Activated CD8-positive, alpha-beta memory T cell treated with anti-CD3 and anti-CD28 coated beads, Interleukin-2, amount 50 U/mL, for 1 hour (primary cell): ENCODE measurements around the gene PTPRS.
"Not testable (repeated sequence)": the region's sequence is repeated elsewhere in the genome, so short reads cannot be mapped to it uniquely, and the experiment has no call there.

Experiments used
- DNase-seq: peaks from one replicate; pipeline ENCODE4 v3.0.0-alpha.2; 2020; ENCODE audit errors: extremely low read depth

Gene PTPRS

DNA sequence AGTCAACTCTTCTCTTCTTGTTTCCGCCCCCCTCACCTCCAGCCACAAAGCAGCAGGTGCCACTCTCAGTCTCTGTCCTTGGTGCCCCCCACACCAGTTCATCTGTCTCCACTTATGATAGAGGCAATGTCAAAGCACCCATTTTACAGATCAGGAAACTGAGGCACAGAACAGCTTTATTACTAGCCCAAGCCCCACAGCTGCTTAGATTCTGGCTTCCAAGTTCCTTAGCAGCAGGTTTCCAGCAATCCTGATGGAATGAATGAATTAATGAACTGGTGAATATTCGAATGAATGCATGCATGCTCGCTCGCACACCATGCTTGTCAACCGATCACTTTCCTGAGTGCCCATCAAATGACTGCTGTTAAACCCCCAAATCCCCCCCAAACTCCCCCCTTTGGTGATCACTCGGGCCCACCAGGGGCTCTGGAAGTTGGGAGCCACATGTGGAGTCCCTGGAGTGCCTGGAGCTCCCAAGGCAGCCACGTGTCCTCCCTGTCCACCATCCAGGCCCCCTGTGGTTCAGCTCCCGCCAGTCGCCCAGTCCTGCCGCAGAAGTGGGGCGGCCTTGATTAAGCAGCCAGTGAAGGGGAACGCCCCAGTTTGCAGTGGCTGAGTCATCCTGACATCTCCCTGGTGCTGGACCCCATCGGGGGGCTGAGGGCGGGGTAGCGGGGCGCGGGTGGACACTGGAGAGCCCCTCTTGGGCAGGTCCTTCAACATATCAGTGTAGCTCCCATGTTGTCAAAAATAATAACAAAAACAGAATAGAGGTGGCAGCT, 6.8 kb downstream of the PTPRS start:
- DNase-seq: no peak

DNA sequence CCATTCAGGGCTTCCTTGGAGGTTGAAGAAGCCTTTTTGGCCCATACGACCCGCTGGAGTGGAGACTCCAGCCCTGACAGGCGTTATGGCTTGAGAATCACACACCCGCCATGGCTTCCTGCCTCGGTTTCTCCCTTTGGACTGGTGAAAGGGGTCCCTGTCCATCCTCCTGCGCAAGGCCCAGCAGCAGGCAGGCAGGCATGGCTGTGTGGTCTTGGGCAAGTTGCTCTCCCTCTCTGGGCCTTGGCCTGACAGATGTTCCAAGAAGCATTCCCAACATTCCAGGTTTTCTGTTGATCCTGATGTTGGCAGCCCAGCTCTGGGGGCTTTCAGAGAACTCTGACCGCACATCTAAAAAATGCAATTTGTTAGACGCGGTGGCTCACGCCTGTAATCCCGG, 8.1 kb downstream of the PTPRS start:
- DNase-seq: no peak

DNA sequence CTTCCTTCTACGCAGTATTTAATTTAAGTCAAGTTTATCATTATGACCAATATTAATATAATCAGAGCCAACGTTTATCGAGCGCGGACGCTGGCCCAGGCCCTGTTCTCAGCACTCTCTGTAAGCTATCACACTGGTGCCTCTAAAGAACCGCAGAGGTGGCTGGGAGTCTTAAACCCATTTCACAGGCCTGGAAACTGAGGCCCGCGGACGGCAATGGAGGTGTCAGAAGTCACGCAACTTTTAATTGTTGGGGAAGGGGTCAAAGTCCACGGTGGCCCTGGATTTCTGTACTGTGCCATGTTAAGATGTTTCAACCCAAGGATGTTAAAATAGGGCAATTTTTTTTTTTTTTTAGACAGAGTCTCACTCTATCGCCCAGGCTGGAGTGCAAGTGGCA, 8.8 kb downstream of the PTPRS start:
- no peak for DNase-seq

DNA sequence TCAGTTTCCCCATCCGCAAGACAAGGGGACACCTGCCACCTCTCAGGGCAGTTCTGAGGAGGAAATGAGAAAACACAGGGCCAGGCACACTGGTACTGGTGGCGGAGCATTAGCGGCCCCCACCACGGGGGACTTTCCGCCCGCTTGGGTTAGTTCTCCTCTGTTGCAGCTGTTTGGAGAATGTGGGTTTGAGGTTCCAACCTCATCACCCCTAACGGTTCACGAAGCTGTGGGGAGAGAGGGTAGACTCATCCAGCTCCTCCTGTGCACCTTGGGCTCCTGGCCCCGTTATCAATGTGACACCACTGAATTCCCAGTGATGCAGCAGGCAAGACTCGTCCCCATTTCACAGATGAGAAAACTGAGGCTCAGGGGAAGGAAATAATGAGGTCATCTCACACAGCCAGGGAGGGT, 10.3 kb downstream of the PTPRS start:
- no peak for DNase-seq

DNA sequence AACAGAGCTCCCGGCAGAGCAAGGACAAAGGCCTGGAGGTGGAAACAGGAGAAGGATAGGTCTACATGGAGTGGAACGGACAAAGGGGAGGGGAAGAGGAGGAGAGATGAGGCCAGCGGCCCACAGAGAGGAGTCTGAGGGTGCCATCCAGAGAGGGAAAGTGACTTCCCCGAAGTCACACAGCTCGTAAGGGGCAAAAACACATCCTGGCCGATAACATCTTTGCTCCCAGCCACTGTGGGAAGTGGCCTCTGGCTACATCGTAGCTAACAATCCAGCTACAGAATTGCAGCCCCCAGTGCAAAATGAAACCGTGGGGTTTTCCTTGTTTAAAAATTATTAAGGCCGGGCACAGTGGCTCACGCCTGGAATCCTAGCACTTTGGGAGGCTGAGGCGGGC, 11.5 kb downstream of the PTPRS start:
- DNase-seq: no peak

DNA sequence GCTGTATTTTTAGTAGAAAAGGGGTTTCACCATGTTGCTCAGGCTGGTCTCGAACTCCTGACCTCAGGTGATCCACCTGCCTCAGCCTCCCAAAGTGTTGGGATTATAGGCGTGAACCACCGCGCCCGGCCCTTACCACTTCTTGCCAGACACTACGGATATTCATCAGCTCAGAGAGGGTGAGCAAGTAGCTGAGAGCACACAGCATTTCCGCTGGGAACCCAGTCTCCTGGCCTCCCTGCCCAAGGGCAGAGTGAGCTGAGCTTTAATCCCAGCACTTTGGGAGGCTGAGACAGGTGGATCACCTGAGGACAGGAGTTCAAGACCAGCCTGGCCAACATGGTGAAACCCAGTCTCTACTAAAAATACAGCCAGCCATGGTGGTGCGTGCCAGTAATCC, 12.2 kb downstream of the PTPRS start:
- not testable (repeated sequence) for DNase-seq

DNA sequence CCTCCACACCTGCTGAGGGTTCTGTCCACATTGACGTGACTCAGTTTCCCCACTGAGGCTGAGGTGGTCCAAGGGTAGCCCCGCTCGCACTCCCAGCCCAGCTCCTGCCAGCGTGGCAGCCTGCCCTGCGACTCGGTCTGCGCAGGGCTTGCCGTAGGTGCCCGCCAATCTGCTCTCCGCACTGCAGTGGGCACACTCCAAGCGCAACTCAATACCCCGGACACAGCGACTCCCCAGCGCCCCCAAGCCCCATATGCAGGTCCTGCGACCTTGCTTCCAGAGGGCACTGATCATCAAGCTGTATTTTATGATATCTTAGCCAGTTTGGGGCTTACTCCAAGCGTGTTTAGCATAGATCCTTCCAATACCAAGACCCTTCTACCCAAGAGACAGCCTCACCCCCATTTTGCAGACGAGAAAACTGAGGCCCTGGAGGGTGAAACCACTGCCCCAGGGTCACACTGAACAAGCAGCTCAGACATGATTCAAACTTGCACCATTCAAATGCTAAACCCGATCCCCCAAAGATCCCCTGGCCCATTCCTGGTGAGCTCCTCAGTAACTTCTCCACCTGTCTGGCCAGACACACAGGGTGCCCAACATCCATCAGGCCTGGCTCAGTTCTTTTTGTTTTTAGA, 13.5 kb downstream of the PTPRS start:
- DNase-seq: no peak

DNA sequence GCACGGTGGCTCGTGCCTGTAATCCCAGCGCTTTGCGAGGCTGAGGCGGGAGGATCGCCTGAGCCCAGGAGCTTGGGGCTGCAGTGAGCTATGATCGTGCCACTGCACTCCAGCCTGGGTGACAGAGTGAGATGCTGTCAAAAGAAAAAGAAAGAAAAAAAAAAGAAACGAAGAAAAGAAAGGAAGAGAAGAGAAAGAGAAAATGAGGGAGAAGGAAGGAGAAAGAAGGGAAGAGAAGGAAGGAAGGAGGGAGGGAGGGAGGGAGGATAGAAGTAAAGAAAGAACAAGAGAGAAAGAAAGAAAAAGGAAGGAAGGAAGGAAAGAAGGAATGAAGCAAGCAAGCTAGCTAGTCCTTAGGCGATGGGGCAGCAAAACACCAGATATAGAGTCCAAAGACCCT, 14.1 kb downstream of the PTPRS start:
- no peak for DNase-seq

DNA sequence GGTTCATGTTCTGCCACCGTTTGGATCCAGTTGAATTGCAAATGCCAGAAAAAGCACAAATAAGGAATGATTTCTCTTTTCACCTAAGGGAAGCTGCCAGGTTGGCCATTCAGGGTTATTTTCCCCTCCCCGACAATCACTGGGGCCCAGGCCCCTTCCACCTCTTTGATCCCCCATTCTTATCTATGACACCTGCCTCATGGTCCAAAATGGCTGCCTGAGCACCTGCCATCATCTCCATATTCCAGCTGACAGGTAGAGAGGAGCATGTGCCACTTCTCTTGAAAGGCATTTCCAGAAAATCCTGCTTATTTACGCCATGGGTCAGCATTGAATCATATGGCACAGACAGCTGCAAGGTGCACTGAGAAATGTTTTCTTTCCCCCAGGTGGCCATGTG, 15.7 kb downstream of the PTPRS start:
- DNase-seq: no peak

DNA sequence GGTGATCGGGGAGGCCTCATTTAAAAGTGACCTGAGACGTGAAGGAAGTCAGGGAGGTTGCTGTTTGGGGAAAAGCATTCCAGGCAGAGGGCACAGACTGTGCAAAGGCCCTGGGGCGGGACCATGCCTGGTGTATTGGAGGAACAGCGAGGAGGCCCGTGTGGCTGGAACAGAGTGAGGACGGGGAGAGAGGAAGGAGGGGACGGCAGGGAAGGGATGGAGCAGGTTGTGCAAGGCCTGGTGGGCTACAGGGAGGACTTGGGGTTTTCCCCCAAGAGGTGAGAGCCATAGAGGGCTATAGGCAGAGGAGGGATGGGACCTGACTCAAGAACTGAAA, 17.2 kb downstream of the PTPRS start:
- no peak for DNase-seq

DNA sequence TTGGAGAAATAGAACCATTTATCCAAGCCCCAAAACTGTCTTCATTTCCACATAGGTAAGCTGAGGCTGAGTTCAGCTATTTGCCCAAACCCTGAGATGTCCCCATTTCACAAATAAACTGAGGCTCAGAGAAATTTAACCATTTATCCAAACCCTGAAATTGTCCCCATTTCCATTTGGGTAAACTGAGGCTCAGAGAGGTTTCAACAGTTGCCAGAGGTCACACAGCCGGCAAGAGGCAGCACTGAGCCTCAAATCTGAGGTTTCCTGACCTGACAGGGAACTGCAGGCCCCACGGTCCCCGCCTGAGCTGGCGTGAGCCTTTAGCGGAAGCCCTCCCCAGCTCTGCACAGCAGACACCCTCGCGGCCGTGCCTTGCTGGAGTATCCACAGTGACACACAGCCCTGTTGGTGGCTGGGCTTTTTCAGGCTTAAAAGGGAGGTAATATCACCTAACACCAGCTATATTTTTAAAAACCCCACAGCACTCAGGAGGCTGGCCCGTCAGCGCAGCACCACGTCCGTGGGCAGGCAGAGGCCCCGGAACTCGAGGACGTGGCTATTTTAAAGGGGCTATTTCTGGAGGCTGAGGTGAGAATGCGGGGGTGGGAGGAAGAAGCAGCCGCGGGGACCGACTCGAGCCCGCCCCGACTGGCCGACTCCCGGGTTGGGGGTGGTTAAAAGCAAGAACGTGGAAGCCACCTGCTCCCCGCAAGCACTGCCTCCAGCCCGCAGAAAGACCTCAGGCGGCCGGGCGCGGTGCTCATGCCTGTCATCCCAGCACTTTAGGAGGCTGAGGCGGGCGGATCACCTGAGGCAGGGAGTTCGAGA, 18.5 kb downstream of the PTPRS start:
- DNase-seq: no peak

DNA sequence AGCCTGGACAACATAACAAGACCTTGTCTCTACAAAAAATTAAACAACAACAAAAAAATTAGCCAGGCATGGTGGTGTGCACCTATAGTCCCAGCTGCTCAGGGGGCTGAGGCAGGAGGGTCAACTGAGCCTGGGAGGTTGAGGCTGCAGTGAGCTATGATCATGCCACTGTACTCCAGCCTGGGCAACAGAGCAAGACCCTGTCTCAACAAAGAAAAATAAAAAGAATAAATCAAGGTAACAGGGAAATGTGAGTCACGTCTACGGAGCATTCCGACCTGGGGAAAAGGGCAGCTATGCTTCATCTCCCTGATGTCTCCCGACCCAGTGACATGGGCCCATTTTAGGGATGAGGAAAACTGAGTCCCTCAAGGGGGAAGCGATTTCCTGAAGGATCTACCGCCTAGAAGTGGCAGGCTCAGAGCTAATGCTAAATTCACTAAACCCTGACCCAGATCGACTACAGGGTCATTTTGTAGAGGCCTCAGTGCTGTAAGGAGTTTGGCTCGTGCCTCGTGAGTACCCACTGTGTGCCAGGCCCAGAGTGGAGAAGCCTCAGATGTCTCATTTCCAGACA, 19.5 kb downstream of the PTPRS start:
- DNase-seq: no peak

DNA sequence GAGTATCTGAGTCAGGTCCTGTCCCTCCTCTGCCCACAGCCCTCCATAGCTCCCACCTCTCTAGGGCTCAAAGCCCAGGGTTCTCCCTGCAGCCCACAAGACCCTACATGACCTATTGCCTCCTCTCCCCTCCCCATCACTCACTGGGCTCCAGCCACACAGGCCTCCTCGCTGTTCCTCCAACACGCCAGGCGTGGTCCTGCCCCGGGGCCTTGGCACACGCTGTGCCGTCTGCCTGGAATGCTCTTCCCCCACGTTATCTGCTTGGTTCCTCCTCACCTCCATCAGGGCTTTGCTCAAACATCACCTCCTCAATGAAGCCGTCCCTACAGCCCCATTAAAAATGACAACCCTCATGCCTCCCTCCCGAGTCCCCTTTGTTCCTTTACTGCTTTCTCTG, 21.1 kb downstream of the PTPRS start:
- no peak for DNase-seq

DNA sequence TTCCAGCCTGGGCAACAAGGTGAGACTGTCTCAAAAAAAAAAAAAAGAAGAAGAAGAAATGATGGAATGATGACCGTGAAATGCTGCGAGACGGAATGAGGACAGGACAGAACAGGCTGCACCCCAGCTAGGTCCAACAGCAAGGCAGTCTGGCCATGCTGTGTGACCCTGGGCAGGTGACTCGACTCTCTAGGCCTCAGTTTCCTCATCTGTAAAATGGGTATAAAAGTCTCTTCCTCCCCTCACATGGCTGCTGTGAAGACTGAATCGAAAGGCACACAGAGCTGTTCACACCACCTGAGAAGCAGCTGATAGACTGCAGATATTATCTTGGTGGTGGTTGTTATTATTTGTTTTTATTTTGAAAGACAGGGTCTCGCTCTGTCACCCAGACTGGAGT, 22.3 kb downstream of the PTPRS start:
- no peak for DNase-seq

DNA sequence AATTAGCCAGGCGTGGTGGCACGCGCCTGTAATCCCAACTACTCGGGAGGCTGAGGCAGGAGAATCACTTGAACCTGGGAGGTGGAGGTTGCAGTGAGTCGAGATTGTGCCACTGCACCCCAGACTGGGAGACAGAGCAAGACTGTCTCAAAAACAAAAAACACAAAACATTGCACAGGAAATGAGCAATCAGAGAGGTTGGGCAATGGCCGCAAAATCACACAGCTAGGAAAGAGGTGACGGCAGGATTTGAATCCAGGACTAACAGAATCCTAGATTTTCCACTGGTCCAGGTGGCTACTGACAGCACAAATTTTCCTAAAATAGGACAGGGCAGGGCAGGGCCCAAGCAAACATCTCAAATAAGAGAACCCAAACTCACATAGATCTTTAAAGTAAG, 23.3 kb downstream of the PTPRS start:
- DNase-seq: no peak

DNA sequence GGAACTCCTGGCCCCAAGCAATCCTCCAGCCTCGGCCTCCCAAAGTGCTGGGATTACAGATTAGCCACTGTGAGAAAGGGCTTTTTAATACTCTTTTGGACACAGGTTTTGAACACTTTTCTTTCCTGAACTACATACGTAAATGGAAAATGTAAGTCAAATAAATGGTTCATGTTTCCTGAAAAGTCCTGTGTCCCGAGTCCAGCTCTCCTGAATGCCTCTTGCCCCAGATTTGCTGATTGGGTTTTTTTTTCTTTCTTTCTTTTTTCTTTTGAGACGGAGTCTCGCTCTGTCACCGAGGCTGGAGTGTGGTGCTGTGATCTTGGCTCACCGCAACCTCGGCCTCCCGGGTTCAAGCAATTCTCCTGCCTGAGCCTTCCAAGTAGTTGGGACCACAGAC, 24.5 kb downstream of the PTPRS start:
- DNase-seq: no peak

DNA sequence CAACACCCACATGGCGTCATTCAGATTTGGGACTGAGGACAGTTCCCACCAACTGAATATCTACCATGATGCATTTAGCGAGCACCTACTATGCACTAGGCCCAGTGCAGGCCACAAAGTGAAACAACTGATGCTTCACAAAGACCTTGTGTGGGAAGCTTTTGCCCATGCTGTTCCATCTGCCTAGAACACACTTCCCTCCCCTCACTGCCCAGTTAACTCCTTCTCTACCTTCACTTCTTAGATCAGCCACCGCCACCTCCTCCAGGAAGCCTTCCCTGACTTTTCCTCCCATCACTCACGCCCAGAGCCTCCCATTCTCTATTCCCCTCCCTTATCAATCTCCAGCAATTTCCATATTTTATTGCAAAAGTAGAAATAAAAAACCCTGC, 25.7 kb downstream of the PTPRS start:
- no peak for DNase-seq

DNA sequence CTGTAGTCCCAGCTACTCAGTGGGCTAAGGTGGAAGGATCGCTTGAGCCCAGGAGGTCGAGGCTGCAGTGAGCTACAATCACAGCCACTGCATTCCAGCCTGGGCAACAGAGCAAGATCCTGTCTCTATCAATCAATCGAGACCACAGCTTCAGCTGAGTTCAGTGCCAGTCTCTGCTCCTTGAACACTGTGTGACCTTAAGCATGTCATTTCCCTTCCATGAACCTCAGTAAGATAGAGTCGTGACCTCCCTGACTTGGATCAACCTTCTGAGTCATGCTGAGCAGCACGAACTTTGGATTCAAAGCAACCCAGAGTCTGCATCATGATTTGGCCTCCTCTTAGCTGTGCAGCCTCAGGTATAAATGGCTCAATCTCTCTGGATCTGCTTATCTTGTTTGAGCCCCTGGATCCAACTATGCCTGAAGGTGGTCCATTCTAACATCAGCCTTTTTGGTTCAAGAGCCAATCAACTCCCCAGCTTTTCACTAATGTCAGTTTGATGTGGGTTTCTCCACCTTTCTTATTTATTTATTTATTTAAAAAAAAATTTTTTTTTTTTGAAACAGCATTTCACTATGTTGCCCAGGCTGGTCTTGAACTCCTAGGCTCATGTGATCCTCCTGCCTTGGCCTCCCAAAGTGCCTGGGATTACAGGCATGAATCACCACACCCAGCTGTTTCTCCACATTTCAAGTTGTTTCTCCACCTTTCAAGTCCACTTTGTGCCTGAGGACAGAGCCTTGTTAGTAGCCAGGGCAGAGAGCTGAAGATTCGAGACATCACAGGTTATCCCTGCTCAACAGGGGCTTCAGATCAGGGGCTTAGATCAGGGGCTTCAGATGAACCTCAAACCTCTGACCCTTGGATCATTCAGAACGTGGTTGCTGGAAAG, 26.4 kb downstream of the PTPRS start:
- DNase-seq: no peak

DNA sequence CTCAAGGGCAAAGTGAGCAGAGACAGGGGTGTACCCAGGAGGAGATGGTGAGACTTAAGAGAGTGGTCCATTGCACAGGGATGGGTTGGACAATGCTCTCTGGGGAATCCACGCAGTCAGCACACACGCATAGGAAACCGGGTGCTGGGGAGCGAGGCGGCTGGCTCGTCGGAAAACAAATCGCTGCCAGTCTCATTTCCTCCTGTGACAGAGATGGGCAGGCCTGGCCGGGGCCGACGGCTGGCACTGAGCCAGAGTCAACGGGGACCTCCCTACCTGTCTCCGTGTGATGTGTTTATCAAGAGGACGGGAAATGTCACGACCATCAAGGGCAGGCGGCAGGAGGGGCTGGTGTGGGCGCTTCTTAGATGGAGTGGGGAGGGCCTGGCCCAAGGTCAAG, 27.3 kb downstream of the PTPRS start:
- DNase-seq: no peak

DNA sequence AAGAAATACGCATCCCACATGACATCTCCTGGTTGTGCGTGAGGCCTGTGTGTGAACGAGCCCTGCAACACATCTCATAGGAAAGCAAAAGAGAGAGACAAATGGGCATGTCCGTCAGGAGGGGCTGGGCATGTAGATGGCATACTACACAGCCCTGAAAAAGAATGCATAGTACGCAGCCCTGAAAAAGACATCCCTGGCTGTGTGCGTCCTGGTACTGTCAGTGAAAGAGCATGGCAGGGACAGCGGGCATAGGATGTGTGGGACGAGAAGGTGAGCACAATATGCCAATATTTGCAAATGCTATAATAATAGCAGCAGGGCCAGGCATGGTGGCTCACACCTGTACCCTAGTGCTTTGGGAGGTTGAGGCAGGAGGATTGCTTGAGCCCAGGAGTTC, 28.6 kb downstream of the PTPRS start:
- DNase-seq: no peak

DNA sequence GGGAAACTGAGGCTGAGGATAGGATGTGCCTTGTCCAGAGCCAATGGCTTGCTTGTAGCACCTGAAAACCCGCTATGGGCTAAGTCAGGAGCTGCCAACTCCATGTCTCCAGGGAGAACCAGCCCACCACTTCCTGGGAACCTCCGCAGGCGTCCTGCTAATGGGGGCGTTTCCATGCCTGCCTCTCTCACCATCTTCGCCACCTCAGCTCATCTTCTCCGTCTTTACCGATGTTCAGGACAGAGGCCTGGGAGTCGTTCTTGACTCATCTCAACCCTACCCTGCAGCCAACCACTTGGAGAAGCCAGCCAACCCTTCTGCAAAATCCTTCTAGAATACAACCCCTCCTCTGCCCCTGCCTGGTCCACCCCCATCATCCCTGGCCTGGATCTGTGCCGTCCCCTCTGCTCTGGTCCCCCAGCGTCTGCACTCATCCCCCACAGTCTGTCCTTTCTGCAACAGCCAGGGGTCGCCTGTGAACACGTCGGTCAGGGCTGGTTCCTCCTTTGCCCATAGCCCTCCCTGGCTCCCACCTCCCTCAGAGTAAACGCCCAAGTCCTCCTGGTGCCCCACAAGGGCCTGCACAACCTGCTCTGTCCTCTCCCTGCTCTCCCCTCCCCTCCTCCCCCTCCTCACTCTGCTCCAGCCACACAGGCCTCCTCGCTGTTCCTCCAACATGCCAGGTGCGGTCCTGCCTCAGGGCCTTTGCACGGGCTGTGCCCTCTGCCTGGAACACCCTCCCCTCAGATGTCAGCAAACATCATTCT, 31.0 kb downstream of the PTPRS start:
- DNase-seq: no peak
